ENCODE results near the gene TIMP2. TPM values are rescaled to one million over a fixed set of nuclear protein-coding genes. Genes with fewer than 3 reads are reported as not detected.

TIMP2 gene
- total RNA-seq, 1 experiment from 2014 or later: 62.4 TPM

GRCh38 chr17:78896834-78897663 lies 28.1 kb downstream of the TIMP2 start:
- ATAC-seq (no peak), DNase-seq (ENCODE audit: low read depth, low spot score) (no peak)
- TF ChIP-seq TCF7L2 (IDR thresholded peaks at IDR 0.05; ENCODE audit: low read depth, low read length): no peak
- TF ChIP-seq, protein P1, sequence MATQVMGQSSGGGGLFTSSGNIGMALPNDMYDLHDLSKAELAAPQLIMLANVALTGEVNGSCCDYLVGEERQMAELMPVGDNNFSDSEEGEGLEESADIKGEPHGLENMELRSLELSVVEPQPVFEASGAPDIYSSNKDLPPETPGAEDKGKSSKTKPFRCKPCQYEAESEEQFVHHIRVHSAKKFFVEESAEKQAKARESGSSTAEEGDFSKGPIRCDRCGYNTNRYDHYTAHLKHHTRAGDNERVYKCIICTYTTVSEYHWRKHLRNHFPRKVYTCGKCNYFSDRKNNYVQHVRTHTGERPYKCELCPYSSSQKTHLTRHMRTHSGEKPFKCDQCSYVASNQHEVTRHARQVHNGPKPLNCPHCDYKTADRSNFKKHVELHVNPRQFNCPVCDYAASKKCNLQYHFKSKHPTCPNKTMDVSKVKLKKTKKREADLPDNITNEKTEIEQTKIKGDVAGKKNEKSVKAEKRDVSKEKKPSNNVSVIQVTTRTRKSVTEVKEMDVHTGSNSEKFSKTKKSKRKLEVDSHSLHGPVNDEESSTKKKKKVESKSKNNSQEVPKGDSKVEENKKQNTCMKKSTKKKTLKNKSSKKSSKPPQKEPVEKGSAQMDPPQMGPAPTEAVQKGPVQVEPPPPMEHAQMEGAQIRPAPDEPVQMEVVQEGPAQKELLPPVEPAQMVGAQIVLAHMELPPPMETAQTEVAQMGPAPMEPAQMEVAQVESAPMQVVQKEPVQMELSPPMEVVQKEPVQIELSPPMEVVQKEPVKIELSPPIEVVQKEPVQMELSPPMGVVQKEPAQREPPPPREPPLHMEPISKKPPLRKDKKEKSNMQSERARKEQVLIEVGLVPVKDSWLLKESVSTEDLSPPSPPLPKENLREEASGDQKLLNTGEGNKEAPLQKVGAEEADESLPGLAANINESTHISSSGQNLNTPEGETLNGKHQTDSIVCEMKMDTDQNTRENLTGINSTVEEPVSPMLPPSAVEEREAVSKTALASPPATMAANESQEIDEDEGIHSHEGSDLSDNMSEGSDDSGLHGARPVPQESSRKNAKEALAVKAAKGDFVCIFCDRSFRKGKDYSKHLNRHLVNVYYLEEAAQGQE (IDR thresholded peaks at IDR 0.05; ENCODE audit: insufficient read depth in 1 of 2, low read depth in 2 of 2, low read length in 1 of 2): no peak
- no peak for TF ChIP-seq SIN3A (IDR thresholded peaks at IDR 0.05; ENCODE audit: borderline replicate concordance, insufficient read depth, low read depth, low read length)
- TF ChIP-seq, protein P2, sequence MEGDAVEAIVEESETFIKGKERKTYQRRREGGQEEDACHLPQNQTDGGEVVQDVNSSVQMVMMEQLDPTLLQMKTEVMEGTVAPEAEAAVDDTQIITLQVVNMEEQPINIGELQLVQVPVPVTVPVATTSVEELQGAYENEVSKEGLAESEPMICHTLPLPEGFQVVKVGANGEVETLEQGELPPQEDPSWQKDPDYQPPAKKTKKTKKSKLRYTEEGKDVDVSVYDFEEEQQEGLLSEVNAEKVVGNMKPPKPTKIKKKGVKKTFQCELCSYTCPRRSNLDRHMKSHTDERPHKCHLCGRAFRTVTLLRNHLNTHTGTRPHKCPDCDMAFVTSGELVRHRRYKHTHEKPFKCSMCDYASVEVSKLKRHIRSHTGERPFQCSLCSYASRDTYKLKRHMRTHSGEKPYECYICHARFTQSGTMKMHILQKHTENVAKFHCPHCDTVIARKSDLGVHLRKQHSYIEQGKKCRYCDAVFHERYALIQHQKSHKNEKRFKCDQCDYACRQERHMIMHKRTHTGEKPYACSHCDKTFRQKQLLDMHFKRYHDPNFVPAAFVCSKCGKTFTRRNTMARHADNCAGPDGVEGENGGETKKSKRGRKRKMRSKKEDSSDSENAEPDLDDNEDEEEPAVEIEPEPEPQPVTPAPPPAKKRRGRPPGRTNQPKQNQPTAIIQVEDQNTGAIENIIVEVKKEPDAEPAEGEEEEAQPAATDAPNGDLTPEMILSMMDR (IDR thresholded peaks at IDR 0.05): no peak
- no peak for TF ChIP-seq POLR2AphosphoS5 (IDR thresholded peaks at IDR 0.05; ENCODE audit: low read depth, low read length)
- ChIA-PET CTCF (interaction anchor here (0.7 kb wide), 1 partner anchor 461 kb away, joined by 6 read pairs; no protein-coding TSS in a partner anchor), POLR2A (no interaction called here)
- in situ Hi-C loops (cut with HindIII; ENCODE audit: low pct_unique_long_range_greater_than_20kb, low sequenced_read_pairs): no loop called here
- no peaks in the 10 kb centered on the region for H3K4me1 ChIP-seq (ENCODE audit: control insufficient read depth, insufficient read depth, low read length)
- no peaks in the 10 kb centered on the region for H3K27me3 ChIP-seq (ENCODE audit: control insufficient read depth, insufficient read depth, low read length)
- no peaks in the 10 kb centered on the region for H3K9me3 ChIP-seq (ENCODE audit: control insufficient read depth, insufficient read depth, low read depth, low read length)
- H3K4me3 ChIP-seq (ENCODE audit: low read depth in 2 of 2, low read length in 2 of 2): no peak overlapping the region
- intact Hi-C loops (cut with micrococcal nuclease; ENCODE audit: unreplicated experiment): no loop called here
- BruUV-seq (replicated peaks): no TSS peak
- H3K36me3 ChIP-seq (ENCODE audit: control insufficient read depth, insufficient read depth, low read length): no peaks in the 10 kb centered on the region
- H3K27ac ChIP-seq (ENCODE audit: low read length): no peak overlapping the region

- ChIA-PET CTCF (interaction anchor here (0.7 kb wide), 1 partner anchor 460 kb away, joined by 6 read pairs; no protein-coding TSS in a partner anchor), POLR2A (interaction anchor here (0.6 kb wide), 1 partner anchor 92 kb away, joined by 5 read pairs; no protein-coding TSS in a partner anchor)
- in situ Hi-C loops (cut with HindIII; ENCODE audit: low pct_unique_long_range_greater_than_20kb, low sequenced_read_pairs): no loop called here
- intact Hi-C loops (cut with micrococcal nuclease; ENCODE audit: unreplicated experiment): no loop called here
- TF ChIP-seq, protein P1 (IDR thresholded peaks at IDR 0.05; ENCODE audit: insufficient read depth in 1 of 2, low read depth in 2 of 2, low read length in 1 of 2): no peak
- no peak for TF ChIP-seq TCF7L2 (IDR thresholded peaks at IDR 0.05; ENCODE audit: low read depth, low read length)
- TF ChIP-seq POLR2AphosphoS5 (IDR thresholded peaks at IDR 0.05; ENCODE audit: low read depth, low read length): no peak
- TF ChIP-seq, protein P2 (IDR thresholded peaks at IDR 0.05): no peak
- TF ChIP-seq SIN3A (IDR thresholded peaks at IDR 0.05; ENCODE audit: borderline replicate concordance, insufficient read depth, low read depth, low read length): no peak
- Histone ChIP-seq H3K27ac (ENCODE audit: low read length) (no peak overlapping the region), H3K36me3 (ENCODE audit: control insufficient read depth, insufficient read depth, low read length) (no peaks in the 10 kb centered on the region), H3K4me1 (ENCODE audit: control insufficient read depth, insufficient read depth, low read length) (no peaks in the 10 kb centered on the region), H3K27me3 (ENCODE audit: control insufficient read depth, insufficient read depth, low read length) (no peaks in the 10 kb centered on the region), H3K4me3 (ENCODE audit: low read depth in 2 of 2, low read length in 2 of 2) (no peak overlapping the region), H3K9me3 (ENCODE audit: control insufficient read depth, insufficient read depth, low read depth, low read length) (no peaks in the 10 kb centered on the region)
- no peak for ATAC-seq
- DNase-seq (ENCODE audit: low read depth, low spot score): no peak
- BruUV-seq (replicated peaks): no TSS peak
These were observed 28.9 kb downstream of the TIMP2 start for GRCh38 chr17:78896091-78896833.
